Fibroblast of mammary gland (primary cell): Measurements from ENCODE around the gene TSKU.

ENCODE experiments used
- DNase-seq: peaks from one replicate; pipeline ENCODE4 v3.0.0-alpha.2; 2010; ENCODE audit warnings: low read depth
- H3K4me3 ChIP-seq: 2 replicates; pipeline ENCODE4 v1.5.1; 2011; ENCODE audit warnings: low read depth, mild to moderate bottlenecking, low read length, moderate library complexity; ENCODE audit not compliant: control insufficient read depth
- CTCF ChIP-seq: conservative IDR thresholded peaks from 2 replicates; pipeline ENCODE4 v1.5.1; 2011; ENCODE audit warnings: low read depth, low read length, inconsistent platforms; ENCODE audit not compliant: control insufficient read depth, insufficient read depth

The TSKU gene

GRCh38 chr11:76776472-76776871 lies 6.7 kb upstream of the TSKU start:
- TF ChIP-seq CTCF, result no peak
- no peak for DNase-seq
- H3K4me3 ChIP-seq, result no peak overlapping the region

- no peak for TF ChIP-seq CTCF
- no peak for DNase-seq
Measured at GRCh38 chr11:76777305-76777704, 5.9 kb upstream of the TSKU start.

GRCh38 chr11:76777876-76778275 lies 5.3 kb upstream of the TSKU start:
- no peak overlapping the region for H3K4me3 ChIP-seq
- DNase-seq, result no peak
- TF ChIP-seq CTCF, result no peak

More at GRCh38 chr11:76777305-76777704, 5.9 kb upstream of the TSKU start:
- H3K4me3 ChIP-seq, result no peak overlapping the region

- no peak for DNase-seq
- H3K4me3 ChIP-seq, result no peak overlapping the region
- TF ChIP-seq CTCF, result no peak
Measured at GRCh38 chr11:76778874-76779273, 4.3 kb upstream of the TSKU start.

- TF ChIP-seq CTCF, result no peak
- no peak overlapping the region for H3K4me3 ChIP-seq
Measured at GRCh38 chr11:76781046-76781801, 1.9 kb upstream of the TSKU start.

GRCh38 chr11:76781807-76782530 lies 1.2 kb upstream of the TSKU start:
- peak overlapping the region; percentile 56 for H3K4me3 ChIP-seq

More at GRCh38 chr11:76781046-76781801, 1.9 kb upstream of the TSKU start:
- DNase-seq, result no peak

More at GRCh38 chr11:76781807-76782530, 1.2 kb upstream of the TSKU start:
- DNase-seq, result no peak
- no peak for TF ChIP-seq CTCF
